HepG2 (cell line): ENCODE measurements around the gene CHID1. TPM values are rescaled to one million over a fixed set of nuclear protein-coding genes. Genes with fewer than 3 reads are reported as not detected.

Experiments
- AGO2 ChIP-seq: fragments of 200-400 bp; formaldehyde crosslinking; optimal IDR thresholded peaks from 2 replicates; pipeline ENCODE3; 2017; ENCODE audit warnings: mild to moderate bottlenecking, low read depth, low read length, moderate library complexity
- CBX1 ChIP-seq: IDR thresholded peaks from one replicate; pipeline ENCODE4 v1.6.1; 2016; ENCODE audit warnings: antibody characterized with exemption, low read depth
- FOSL1 ChIP-seq: sonication (generic); formaldehyde crosslinking; IDR thresholded peaks from 2 replicates; pipeline ENCODE4 v1.9.0; 2021; ENCODE audit warnings: missing genetic modification reagents, borderline replicate concordance
- FOXA1 ChIP-seq, 2 experiments: fragments of 450-650 bp in 1 of 2; sonication (generic) in 1 of 2; formaldehyde crosslinking in 1 of 2; IDR thresholded peaks; 2 replicates each; pipeline versions ENCODE4 v1.4.0 to v1.6.1; 2016 to 2020; ENCODE audit warnings: missing genetic modification reagents in 1 of 2
- MYNN ChIP-seq: sonication (generic); formaldehyde crosslinking; IDR thresholded peaks from 2 replicates; pipeline ENCODE4 v1.4.0; 2020; ENCODE audit warnings: mild to moderate bottlenecking, low read depth, missing genetic modification reagents
- NFYC ChIP-seq: IDR thresholded peaks from 2 replicates; pipeline ENCODE4 v1.6.1; 2016; ENCODE audit warnings: missing genetic modification reagents, missing compliant biosample characterization
- RBFOX2 ChIP-seq: fragments of 200-400 bp; formaldehyde crosslinking; IDR thresholded peaks from 2 replicates; pipeline ENCODE4 v1.6.1; 2017; ENCODE audit warnings: low read depth, mild to moderate bottlenecking, low read length
- RXRB ChIP-seq: IDR thresholded peaks from 2 replicates; pipeline ENCODE4 v1.6.1; 2016; ENCODE audit warnings: borderline replicate concordance, missing genetic modification reagents, missing compliant biosample characterization
- SRSF1 ChIP-seq: fragments of 200-400 bp; formaldehyde crosslinking; optimal IDR thresholded peaks from 2 replicates; pipeline ENCODE3; 2017; ENCODE audit warnings: mild to moderate bottlenecking, low read depth, low read length, moderate library complexity
- TAF1 ChIP-seq: sonication (generic); formaldehyde crosslinking; IDR thresholded peaks from 2 replicates; pipeline ENCODE4 v1.4.0; 2020; ENCODE audit warnings: missing genetic modification reagents
- USF2 ChIP-seq, 2 experiments: sonication (generic) in 1 of 2; formaldehyde crosslinking in 1 of 2; IDR thresholded peaks; 2 replicates each; pipeline versions ENCODE4 v1.5.1 to v1.6.1; 2011 to 2020; ENCODE audit warnings: borderline replicate concordance in 1 of 2, low read depth in 1 of 2, low read length in 1 of 2, mild to moderate bottlenecking in 1 of 2, missing genetic modification reagents in 1 of 2, moderate library complexity in 1 of 2
- ZBTB20 ChIP-seq: sonication (generic); formaldehyde crosslinking; IDR thresholded peaks from 2 replicates; pipeline ENCODE4 v1.8.1; 2023; ENCODE audit warnings: missing genetic modification reagents, low read depth, mild to moderate bottlenecking, borderline replicate concordance
- ZNF777 ChIP-seq: sonication (generic); formaldehyde crosslinking; IDR thresholded peaks from 2 replicates; pipeline ENCODE4 v1.4.0; 2020; ENCODE audit warnings: missing genetic modification reagents
- polyA plus RNA-seq, 8 experiments: library from polyadenylated mRNA; depleted of rRNA in 3 of 8; stranded (reverse) in 7 of 8; unstranded in 1 of 8; fragments of >200 nt; fragmentation: Illumina TruSeq in 4 of 8; extraction: Trizol in 4 of 8; gene quantifications; 2 replicates each; pipeline versions ENCODE4 v1.2.1 to v1.2.3, GENCODE V29; 2011 to 2016; ENCODE audit warnings: low read depth in 4 of 8, missing spikeins in 1 of 8, mixed read lengths in 1 of 8; ENCODE audit not compliant: insufficient read depth in 1 of 8
- total RNA-seq, 5 experiments: library from RNA; depleted of rRNA; stranded (reverse); fragments of >200 nt; fragmentation: Illumina TruSeq; extraction: Trizol; gene quantifications; 2 replicates each; pipeline ENCODE4 v1.2.3, GENCODE V29; 2016; ENCODE audit warnings: low read depth in 1 of 5
- TF ChIP-seq, protein P1 (sequence below): sonication (generic); formaldehyde crosslinking; IDR thresholded peaks from 2 replicates; pipeline ENCODE4 v1.5.1; 2020; ENCODE audit warnings: missing genetic modification reagents, mild to moderate bottlenecking, borderline replicate concordance
- TF ChIP-seq, protein P2 (sequence below): IDR thresholded peaks from 2 replicates; pipeline ENCODE4 v1.6.1; 2016; ENCODE audit warnings: missing genetic modification reagents, missing compliant biosample characterization
- TF ChIP-seq, protein P3 (sequence below): sonication (generic); formaldehyde crosslinking; IDR thresholded peaks from 2 replicates; pipeline ENCODE4 v1.4.0; 2020; ENCODE audit warnings: mild to moderate bottlenecking, low read depth, missing genetic modification reagents
- TF ChIP-seq, protein P4 (sequence below): sonication (generic); formaldehyde crosslinking; IDR thresholded peaks from 2 replicates; pipeline ENCODE4 v1.8.1; 2022; ENCODE audit warnings: low read depth, mild to moderate bottlenecking, missing genetic modification reagents
- TF ChIP-seq, protein P5 (sequence below): sonication (generic); formaldehyde crosslinking; IDR thresholded peaks from 2 replicates; pipeline ENCODE4 v1.4.0; 2020; ENCODE audit warnings: missing genetic modification reagents, borderline replicate concordance

The CHID1 gene
- total and polyA plus RNA-seq, 2 of the 13 experiments (the other 11 are each of a cell fraction or from before 2014, with no cell fraction given) = 65.1 to 93.6 TPM

DNA sequence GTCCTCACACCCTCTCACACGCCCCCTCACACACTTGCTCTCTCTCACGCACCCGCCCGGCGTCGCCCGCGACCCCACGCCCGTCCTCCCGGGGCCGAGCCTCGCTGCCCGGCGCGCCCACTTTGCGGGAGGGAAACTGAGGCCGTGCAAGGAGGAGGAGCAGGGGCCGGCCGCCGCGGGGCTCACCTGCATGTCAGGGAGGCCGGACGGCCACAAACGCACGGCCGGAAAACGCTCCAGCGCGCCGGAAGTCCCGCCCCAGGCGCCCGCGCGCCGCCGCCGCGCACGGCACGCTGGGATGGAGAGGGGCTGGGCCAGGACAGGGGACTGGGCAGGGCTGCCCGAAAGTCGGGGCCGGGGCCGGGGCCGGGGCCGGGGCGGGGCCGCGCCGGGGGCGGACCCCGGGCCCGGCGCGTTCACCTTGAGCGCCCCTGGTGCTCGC, at the start of gene CHID1 (continued):
- no peak for TF ChIP-seq USF2 (IDR thresholded peaks at IDR 0.05; ENCODE audit: low read depth, low read length)
- TF ChIP-seq USF2 (CRISPR knock-in tag; IDR thresholded peaks at IDR 0.05; ENCODE audit: borderline replicate concordance) = no peak
- TF ChIP-seq, protein P1, sequence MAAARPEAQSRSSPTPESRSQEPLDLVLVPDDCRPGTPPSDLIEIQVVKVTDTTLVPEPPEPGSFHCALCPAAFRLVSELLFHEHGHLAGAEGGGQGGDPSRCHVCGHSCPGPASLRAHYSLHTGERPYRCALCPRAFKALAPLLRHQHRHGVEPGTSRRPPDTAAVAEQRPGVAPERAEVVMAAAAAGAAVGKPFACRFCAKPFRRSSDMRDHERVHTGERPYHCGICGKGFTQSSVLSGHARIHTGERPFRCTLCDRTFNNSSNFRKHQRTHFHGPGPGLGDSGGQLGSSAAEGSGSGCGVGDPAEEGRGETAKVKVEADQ (CRISPR knock-in tag) = no peak
- no peak for TF ChIP-seq ZBTB20 (CRISPR knock-in tag)
- no peak for TF ChIP-seq MYNN
- TF ChIP-seq FOSL1 (CRISPR knock-in tag) = no peak
- no peak for TF ChIP-seq RXRB
- 0 out of 2 replicates have a peak, but pooled peaks have one; percentile 29 for TF ChIP-seq ZNF777 (CRISPR knock-in tag)
- TF ChIP-seq, protein P2, sequence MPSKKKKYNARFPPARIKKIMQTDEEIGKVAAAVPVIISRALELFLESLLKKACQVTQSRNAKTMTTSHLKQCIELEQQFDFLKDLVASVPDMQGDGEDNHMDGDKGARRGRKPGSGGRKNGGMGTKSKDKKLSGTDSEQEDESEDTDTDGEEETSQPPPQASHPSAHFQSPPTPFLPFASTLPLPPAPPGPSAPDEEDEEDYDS (CRISPR knock-in tag) = no peak
- TF ChIP-seq RBFOX2 = peak; percentile 75
- TF ChIP-seq AGO2 = peak; percentile 27
- TF ChIP-seq, protein P3, sequence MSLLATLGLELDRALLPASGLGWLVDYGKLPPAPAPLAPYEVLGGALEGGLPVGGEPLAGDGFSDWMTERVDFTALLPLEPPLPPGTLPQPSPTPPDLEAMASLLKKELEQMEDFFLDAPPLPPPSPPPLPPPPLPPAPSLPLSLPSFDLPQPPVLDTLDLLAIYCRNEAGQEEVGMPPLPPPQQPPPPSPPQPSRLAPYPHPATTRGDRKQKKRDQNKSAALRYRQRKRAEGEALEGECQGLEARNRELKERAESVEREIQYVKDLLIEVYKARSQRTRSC (CRISPR knock-in tag) = no peak
- TF ChIP-seq SRSF1 = no peak
- TF ChIP-seq, protein P4, sequence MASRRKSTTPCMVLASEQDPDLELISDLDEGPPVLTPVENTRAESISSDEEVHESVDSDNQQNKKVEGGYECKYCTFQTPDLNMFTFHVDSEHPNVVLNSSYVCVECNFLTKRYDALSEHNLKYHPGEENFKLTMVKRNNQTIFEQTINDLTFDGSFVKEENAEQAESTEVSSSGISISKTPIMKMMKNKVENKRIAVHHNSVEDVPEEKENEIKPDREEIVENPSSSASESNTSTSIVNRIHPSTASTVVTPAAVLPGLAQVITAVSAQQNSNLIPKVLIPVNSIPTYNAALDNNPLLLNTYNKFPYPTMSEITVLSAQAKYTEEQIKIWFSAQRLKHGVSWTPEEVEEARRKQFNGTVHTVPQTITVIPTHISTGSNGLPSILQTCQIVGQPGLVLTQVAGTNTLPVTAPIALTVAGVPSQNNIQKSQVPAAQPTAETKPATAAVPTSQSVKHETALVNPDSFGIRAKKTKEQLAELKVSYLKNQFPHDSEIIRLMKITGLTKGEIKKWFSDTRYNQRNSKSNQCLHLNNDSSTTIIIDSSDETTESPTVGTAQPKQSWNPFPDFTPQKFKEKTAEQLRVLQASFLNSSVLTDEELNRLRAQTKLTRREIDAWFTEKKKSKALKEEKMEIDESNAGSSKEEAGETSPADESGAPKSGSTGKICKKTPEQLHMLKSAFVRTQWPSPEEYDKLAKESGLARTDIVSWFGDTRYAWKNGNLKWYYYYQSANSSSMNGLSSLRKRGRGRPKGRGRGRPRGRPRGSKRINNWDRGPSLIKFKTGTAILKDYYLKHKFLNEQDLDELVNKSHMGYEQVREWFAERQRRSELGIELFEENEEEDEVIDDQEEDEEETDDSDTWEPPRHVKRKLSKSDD (CRISPR knock-in tag) = no peak; the same call in 1 of the 2 replicates
- TF ChIP-seq TAF1 (CRISPR knock-in tag) = peak; percentile 56; the same call in 1 of the 2 replicates
- TF ChIP-seq FOXA1 (IDR thresholded peaks at IDR 0.05) = no peak
- TF ChIP-seq FOXA1 (CRISPR knock-in tag; IDR thresholded peaks at IDR 0.05) = no peak
- TF ChIP-seq, protein P5, sequence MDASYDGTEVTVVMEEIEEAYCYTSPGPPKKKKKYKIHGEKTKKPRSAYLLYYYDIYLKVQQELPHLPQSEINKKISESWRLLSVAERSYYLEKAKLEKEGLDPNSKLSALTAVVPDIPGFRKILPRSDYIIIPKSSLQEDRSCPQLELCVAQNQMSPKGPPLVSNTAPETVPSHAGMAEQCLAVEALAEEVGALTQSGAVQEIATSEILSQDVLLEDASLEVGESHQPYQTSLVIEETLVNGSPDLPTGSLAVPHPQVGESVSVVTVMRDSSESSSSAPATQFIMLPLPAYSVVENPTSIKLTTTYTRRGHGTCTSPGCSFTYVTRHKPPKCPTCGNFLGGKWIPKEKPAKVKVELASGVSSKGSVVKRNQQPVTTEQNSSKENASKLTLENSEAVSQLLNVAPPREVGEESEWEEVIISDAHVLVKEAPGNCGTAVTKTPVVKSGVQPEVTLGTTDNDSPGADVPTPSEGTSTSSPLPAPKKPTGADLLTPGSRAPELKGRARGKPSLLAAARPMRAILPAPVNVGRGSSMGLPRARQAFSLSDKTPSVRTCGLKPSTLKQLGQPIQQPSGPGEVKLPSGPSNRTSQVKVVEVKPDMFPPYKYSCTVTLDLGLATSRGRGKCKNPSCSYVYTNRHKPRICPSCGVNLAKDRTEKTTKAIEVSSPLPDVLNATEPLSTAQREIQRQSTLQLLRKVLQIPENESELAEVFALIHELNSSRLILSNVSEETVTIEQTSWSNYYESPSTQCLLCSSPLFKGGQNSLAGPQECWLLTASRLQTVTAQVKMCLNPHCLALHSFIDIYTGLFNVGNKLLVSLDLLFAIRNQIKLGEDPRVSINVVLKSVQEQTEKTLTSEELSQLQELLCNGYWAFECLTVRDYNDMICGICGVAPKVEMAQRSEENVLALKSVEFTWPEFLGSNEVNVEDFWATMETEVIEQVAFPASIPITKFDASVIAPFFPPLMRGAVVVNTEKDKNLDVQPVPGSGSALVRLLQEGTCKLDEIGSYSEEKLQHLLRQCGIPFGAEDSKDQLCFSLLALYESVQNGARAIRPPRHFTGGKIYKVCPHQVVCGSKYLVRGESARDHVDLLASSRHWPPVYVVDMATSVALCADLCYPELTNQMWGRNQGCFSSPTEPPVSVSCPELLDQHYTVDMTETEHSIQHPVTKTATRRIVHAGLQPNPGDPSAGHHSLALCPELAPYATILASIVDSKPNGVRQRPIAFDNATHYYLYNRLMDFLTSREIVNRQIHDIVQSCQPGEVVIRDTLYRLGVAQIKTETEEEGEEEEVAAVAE (CRISPR knock-in tag) = no peak
- TF ChIP-seq CBX1 = no peak
- no peak for TF ChIP-seq NFYC (CRISPR knock-in tag)
